Muscle of arm (tissue), 12 donors: ENCODE results near the gene F2RL1. TPM values are rescaled to one million over a fixed set of nuclear protein-coding genes. Genes with fewer than 3 reads are reported as not detected.

Source experiments
- polyA plus RNA-seq, 12 donors: library from polyadenylated mRNA; unstranded; fragments of 120-200 nt; gene quantifications; one replicate each; pipeline ENCODE4 v1.2.1, GENCODE V29; 2013; ENCODE audit not compliant: insufficient read length in 12 of 12

F2RL1 gene
- polyA plus RNA-seq, 12 donors = 0.13 to 13.1 (median 0.42) TPM; not detected in 1

Other genes starting within 250 kb of the F2RL1 start
- 1 to 10 TPM in 9 of 12 donors, under 1 TPM in 1, not detected in 2; 0.37 to 7.3 (median 1.4) TPM for gene F2RL2, start 195.6 kb upstream of the F2RL1 start, polyA plus RNA-seq
- gene F2R, start 102.9 kb upstream of the F2RL1 start, polyA plus RNA-seq = 10 to 100 TPM in 11 of 12 donors, not detected in 1; 22.0 to 66.3 (median 28.6) TPM
- under 1 TPM in 10 of 12 donors, not detected in 2; 0.12 to 0.55 (median 0.25) TPM for gene S100Z, start 31.0 kb downstream of the F2RL1 start, polyA plus RNA-seq
- 1 to 10 TPM in 2 of 12 donors, under 1 TPM in 8, not detected in 2; 0.27 to 1.4 (median 0.47) TPM for gene CRHBP, start 134.0 kb downstream of the F2RL1 start, polyA plus RNA-seq
- 10 to 100 TPM in 11 of 12 donors, not detected in 1; 15.2 to 27.0 (median 17.7) TPM for gene AGGF1, start 211.4 kb downstream of the F2RL1 start, polyA plus RNA-seq